ENCODE results near the gene SUPT7L.

SUPT7L gene

GRCh38 chr2:27663285-27664153 lies at the start of gene SUPT7L, which contains the start of gene SLC4A1AP:
Gene SUPT7L, minus strand, starts transcription at chr2:27663614. Its CDS starts 1,422 bp downstream, at chr2:27662192.
Gene SLC4A1AP, plus strand, starts transcription at chr2:27663889. Its CDS starts 26 bp downstream, at chr2:27663915.
- in situ Hi-C loops (cut with MboI; ENCODE audit: low sequenced_read_pairs): no loop called here

GRCh38 chr2:27713201-27713600 lies 49.8 kb upstream of the SUPT7L start:
- in situ Hi-C loops (cut with MboI; ENCODE audit: low sequenced_read_pairs): no loop called here

GRCh38 chr2:27712522-27712921 lies 49.1 kb upstream of the SUPT7L start:
- in situ Hi-C loops (cut with MboI; ENCODE audit: low sequenced_read_pairs): no loop called here

GRCh38 chr2:27711804-27712203 lies 48.4 kb upstream of the SUPT7L start:
- in situ Hi-C loops (cut with MboI; ENCODE audit: low sequenced_read_pairs): no loop called here

GRCh38 chr2:27710640-27711430 lies 47.4 kb upstream of the SUPT7L start:
- in situ Hi-C loops (cut with MboI; ENCODE audit: low sequenced_read_pairs): no loop called here

GRCh38 chr2:27709960-27710575 lies 46.7 kb upstream of the SUPT7L start:
- in situ Hi-C loops (cut with MboI; ENCODE audit: low sequenced_read_pairs): no loop called here

- in situ Hi-C loops (cut with MboI; ENCODE audit: low sequenced_read_pairs): no loop called here
Observed at GRCh38 chr2:27709326-27709725, 45.9 kb upstream of the SUPT7L start.

GRCh38 chr2:27708666-27709065 lies 45.3 kb upstream of the SUPT7L start:
- in situ Hi-C loops (cut with MboI; ENCODE audit: low sequenced_read_pairs): no loop called here

GRCh38 chr2:27708257-27708654 lies 44.8 kb upstream of the SUPT7L start:
- in situ Hi-C loops (cut with MboI; ENCODE audit: low sequenced_read_pairs): no loop called here

GRCh38 chr2:27707462-27708256 lies 44.2 kb upstream of the SUPT7L start:
- in situ Hi-C loops (cut with MboI; ENCODE audit: low sequenced_read_pairs): no loop called here

- in situ Hi-C loops (cut with MboI; ENCODE audit: low sequenced_read_pairs): no loop called here
Observed at GRCh38 chr2:27705851-27706622, 42.6 kb upstream of the SUPT7L start.

- in situ Hi-C loops (cut with MboI; ENCODE audit: low sequenced_read_pairs): no loop called here
Observed at GRCh38 chr2:27704342-27704876, 41.0 kb upstream of the SUPT7L start.

- in situ Hi-C loops (cut with MboI; ENCODE audit: low sequenced_read_pairs): no loop called here
Observed at GRCh38 chr2:27703638-27704341, 40.4 kb upstream of the SUPT7L start.

GRCh38 chr2:27702302-27702701 lies 38.9 kb upstream of the SUPT7L start:
- in situ Hi-C loops (cut with MboI; ENCODE audit: low sequenced_read_pairs): no loop called here

- in situ Hi-C loops (cut with MboI; ENCODE audit: low sequenced_read_pairs): no loop called here
Observed at GRCh38 chr2:27701676-27702075, 38.3 kb upstream of the SUPT7L start.

- in situ Hi-C loops (cut with MboI; ENCODE audit: low sequenced_read_pairs): no loop called here
Observed at GRCh38 chr2:27697660-27698059, 34.2 kb upstream of the SUPT7L start.

- in situ Hi-C loops (cut with MboI; ENCODE audit: low sequenced_read_pairs): no loop called here
Observed at GRCh38 chr2:27690052-27690451, 26.6 kb upstream of the SUPT7L start.

- in situ Hi-C loops (cut with MboI; ENCODE audit: low sequenced_read_pairs): no loop called here
Observed at GRCh38 chr2:27689424-27689823, 26.0 kb upstream of the SUPT7L start.

- in situ Hi-C loops (cut with MboI; ENCODE audit: low sequenced_read_pairs): no loop called here
Observed at GRCh38 chr2:27687232-27687631, 23.8 kb upstream of the SUPT7L start.
